ENCODE results near the gene FASN.
A peak's percentile ranks its signal among the peaks of the same experiment; 100 is the strongest.
"Not testable (repeated sequence)": the region's sequence is repeated elsewhere in the genome, so short reads cannot be mapped to it uniquely, and the experiment has no call there.

Gene FASN

DNA sequence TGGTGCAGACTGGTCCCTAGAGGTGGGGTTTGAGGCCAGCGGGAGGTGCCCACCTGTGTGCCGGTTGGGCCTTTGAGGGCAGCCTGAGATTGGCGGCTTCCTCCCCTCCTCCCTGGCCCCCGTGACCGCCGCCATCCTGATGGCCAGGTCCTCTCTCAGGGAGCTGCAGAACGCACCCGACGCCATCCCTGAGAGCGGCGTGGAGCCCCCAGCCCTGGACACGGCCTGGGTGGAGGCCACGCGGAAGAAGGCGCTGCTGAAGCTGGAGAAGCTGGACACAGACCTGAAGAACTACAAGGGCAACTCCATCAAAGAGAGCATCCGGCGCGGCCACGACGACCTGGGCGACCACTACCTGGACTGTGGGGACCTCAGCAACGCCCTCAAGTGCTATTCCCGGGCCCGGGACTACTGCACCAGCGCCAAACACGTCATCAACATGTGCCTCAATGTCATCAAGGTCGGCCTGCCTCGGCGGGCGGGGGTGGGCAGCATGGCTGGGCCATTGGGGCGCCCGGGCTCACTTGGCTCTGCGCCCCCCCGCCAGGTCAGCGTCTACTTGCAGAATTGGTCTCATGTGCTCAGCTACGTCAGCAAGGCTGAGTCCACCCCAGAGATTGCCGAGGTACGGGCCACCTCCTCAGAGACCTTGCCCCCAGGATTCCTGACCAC, 43.5 kb downstream of the FASN start:
- no peak for DNase-seq

DNA sequence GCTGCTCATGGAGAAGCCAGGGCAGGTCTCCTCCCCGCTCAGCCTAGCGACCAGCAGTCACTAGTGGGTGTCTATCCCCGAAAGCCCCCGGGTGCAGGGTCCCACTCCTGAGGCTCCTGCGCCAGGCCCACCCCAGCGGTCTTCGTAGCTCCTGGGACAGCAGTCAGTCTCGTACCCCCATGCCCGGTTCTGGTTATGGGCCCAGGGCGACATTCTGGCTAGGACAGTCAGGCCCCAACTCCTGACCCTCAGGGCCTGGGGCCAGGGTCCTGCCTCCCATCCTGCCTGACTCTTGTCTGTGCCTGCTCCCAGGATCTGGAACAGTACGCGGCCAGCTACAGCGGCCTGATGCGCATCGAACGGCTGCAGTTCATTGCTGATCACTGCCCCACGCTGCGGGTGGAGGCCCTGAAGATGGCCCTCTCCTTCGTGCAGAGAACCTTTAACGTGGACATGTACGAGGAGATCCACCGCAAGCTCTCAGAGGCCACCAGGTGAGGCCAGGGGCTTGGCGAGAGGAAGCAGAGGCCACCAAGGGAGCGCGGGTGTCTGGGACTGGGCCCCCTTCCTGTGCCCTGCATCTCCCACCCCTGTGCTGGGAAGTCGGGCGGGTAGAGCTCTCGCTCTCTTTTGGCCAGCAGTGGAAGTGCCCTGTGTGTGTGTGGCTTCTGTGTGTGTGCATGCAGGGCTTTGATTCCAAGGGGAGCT, 44.3 kb downstream of the FASN start:
- DNase-seq, result no peak

DNA sequence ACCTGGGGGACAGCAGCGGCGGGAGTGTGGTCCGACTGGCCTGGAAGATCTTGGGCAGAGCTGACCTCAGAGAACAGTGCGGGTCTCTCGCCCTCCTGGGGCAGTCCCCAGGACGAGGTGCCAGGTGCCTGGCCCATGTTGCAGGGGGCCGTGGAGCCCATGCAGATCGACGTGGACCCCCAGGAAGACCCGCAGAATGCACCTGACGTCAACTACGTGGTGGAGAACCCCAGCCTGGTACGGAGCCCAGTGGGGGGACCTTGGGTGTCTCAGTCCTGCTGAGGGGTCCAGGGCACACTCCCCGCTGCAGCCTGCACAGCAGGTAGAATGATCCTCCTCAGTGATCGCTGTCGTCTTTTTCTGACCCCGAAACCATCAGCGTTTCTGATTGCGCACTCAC, 44.9 kb downstream of the FASN start:
- no peak for DNase-seq

DNA sequence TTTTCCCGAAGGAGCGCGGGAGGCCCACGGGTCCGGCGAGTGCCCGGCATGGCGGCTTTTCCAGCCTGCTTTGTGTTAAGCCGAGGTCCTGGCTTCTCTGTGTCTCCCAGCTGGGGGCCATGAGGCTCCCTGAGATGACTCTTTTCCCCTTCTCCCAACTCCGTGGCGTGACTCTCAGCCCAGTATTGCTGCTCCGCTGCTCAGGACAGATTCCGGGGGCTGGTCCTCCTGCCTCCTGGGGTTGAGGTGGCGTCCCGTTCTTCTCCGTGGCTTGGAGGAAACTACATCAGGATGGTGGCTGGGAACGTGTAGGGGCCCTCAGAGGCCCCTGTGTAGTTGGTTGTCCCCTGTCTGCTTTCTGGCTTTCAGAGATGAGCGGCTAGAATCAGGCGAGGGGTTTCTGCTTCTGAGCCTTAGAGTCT, 45.4 kb downstream of the FASN start:
- DNase-seq, result no peak

DNA sequence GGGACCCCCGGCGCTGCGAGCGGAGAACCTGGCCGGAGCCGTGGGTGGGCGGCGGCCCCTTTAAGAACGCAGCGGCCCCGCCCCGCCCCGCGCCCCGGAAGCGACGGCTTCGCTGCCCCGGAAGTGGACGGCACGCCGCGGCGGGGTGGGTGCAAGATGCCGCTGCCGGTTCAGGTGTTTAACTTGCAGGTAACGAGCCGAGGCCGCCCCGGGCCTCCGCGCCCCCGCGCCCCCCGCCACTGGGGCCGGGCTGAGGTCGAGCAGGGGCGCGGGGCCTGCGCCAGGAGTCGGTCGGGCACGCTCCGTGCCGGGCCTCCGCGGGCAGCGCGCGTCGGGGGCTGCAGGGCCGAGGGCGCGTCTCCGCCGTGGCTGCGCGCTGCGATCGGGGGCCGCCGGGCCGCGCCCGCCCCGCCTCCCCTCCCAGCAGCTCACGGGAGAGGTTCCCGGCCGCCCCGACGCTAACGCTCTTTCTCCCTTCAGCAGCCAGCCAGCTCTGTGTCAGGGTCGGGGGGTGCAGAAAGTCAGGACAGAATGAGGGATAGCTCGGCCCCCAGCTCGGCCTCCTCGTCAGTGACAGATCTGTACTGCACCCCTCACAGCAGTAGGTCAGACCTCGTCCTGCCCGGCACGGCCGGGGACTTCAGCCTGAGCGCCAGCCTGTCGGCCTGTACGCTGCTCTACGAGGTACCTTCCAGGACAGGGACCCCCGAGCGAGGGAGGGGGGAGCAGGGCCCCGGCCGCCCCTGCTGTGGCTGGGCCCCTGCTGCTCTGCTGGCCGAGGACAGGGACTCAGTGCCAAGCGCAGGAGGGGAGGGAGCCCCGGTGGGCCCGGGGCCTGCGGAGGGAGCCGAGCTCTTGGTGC, 46.0 kb downstream of the FASN start, which contains the start of the genes GPS1 and RFNG:
GPS1 (plus strand) TSS at position 123 of the 862 bp plus-strand sequence; CDS start at position 157, 34 bp downstream.
RFNG (minus strand) TSS at position 36 of the 862 bp plus-strand sequence. CDS start 45 bp downstream, outside the sequence.
- DNase-seq, result peak; percentile 69

DNA sequence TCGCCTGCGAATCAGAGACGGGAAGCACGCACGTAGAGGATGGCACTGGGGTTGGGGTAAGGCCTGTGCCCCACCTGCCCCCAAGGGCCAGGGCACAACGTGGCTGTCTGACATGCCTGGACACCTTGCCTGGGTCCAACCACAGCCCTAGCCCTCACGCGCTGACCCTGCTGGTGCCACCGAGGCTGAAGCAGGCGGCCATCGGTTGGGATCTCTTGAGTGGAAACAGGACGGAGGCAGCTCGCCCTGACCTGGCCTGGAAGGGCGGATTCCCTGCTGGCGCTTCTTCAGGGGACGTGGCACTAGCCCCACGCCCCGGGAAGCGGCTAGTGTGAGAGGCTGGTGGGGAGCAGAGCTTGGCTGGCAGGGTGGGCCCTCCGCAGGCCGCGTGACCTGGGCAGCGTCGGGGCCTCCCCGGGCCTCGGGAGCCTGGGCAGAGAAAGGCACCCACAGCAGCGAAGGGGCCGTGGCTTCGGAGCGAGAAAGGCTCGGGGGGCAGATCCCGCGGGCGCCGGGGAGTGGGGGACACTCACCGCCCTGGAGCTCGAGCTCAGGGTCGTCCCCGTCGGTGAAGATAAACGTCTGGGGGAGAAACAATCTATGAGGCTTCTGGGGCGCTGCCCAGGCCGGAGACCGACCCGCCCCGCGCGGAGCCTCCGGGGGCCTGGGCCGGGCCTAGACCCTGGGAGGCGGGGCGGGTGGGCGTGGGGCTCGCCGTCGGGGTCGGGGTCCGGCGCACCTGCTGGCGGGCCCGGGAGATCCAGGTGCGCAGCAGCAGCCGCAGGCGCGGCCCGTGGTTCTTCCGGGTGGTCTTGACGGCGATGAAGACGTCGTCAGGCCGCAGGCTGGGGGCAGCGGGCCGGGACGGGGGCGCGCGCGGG, 47.0 kb downstream of the FASN start:
- no peak for DNase-seq

DNA sequence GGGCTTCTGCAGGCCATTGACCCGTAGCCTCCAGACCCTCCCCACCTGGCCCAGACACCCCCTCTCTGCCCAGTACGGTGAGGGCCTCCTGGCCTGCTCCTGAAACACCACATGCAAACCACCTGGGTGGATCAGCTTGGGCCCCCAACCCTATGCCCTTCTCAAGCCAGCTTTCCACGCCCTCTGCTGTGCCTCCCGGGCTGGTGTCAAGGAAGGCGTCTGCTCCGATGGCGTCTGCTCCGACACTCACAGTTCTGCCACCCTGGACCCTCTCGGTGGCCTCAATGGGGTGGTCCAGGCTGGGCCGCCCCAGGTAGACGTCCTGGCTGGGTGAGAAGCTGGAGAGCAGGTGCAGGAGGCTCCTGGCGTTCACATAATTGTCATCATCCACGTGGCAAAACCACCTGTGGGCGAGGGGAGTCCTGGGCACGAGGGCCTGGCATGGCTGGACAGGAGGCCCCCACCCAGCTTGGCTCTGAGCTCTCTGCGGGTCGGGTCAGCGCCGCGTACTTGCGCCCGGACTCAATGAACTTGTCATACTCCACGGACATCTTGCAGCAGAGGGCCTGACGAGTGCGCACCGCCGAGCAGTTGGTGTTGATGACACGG, 47.8 kb downstream of the FASN start:
- DNase-seq, result no peak

DNA sequence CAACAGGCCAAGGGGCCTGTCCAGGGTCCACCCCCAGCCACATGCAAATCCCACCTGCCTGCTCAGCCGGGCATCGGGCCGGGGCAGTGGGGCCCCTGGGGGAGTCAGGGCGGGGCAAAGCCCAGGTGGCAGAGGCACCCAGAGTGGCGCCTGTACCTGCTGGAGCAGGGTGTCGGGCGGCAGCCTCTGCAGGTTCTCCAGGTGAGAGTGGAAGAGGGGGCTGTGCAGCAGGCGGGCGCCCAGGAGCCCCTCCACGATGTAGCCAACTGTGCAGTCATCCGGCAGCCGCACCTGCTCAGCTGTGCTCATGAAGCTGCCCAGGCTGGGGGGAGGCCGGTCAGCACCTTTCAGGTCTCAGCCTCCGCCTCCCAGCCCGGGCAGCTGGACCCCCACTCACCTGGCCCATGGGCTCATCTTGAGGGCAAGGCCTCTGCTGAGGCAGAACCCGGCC, 48.5 kb downstream of the FASN start:
- no peak for DNase-seq

DNA sequence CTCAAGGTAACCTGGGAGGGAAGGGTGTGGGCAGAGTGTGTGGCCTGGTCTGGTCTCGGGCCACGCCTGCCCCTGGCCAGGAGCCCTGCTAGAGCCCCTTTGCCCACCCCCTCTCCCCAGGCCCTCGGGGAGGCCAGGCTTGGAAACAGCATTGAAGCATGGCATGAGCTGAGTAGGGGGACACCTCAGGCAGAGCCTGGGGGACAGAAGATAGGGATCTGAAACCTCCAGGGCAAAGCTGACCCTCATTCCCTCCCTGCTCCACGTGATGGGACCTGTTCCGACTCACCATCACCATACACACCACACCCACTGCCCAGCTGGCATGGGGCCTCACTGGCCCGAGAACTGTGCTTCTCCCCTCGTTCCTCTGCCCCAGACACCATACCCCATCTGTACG, 48.9 kb downstream of the FASN start:
- DNase-seq, result no peak

DNA sequence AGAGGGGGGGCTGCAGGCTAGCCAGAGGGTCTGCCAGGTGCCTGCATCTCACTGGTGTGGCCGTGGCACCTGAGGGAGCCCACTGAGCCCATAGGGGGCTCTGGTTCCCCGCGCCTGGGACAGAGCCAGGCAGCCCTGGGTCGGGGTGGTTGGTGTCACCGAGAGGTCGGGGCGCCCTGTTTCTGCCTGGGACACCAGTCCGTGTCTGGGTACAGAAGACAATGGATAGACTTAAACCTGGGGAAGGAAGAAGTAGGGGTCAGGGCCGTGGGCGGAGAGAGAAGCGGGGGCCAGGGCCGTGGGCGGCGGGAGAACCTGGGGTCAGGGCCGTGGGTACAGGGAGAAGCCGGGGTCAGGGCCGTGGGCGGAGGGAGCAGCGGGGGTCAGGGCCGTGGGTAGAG, 49.5 kb downstream of the FASN start:
- DNase-seq, result no peak

DNA sequence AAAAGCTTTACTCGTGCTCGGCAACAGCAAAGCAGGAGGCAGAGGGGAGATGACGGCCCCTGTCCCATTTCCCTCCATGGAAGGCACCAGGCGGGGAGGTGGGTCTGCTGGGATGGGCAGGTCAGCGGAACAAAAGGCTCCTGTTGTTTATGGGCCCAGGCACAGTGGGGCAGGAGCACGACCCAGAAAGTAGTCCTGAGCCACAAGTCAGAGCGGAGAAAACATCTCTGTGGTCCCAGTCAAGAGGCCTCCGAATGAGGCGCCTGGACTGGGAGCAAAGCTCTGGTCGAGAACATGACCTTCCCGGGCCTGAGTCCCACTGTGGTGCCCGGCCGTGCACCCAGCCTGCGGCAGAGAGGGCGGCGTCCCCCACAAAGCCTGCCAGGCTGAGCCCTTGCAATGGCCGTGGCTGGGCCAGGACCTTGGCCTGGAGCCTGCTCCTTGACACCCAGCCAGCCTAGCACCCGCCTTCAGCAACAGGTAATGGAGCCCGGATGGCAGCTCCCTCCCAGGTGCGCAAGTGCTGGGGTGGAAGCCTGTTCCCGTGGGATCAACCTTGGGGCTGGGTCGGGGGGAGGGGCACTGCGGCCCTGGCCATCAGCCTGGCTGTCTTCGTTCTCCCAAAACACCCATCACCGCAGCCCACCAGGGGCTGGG, 50.0 kb downstream of the FASN start:
- no peak for DNase-seq

DNA sequence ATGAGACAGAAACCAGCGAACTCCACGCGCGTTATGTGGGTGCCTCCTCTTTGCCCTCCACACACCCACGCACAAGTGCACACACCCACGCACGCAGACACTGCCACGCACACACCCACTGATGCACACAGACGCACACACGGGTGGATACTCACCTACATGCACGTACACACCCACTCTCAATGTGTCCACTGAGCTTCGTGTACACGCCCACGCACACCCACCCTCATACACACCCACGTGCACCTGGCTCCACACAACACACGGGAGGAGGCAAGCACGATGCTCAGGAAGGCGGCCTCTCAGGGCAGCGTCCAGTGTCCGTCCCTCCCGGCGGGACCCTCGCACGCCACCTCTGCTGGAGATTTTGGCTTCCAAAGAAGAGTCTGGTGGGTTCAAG, 50.7 kb downstream of the FASN start:
- no peak for DNase-seq

DNA sequence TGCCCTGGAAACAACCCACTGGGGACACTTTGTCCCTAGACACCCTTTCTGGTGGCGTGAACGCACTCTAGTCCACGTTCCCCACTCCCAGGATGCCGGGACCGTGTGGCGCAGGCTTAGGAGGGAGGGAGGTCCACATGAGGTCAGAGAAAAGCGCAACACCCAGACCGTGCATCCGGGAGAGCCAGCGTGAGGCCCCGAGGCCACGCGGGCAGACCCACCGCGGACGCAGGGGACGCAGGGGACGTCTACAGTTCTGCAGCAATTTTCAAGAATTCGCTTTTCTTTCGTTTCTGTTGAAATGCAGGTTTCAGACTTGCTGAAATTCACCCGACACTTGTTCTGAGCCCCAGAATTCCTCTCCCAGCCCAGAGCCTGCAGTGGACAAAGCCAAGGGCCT, 51.1 kb downstream of the FASN start:
- no peak for DNase-seq

DNA sequence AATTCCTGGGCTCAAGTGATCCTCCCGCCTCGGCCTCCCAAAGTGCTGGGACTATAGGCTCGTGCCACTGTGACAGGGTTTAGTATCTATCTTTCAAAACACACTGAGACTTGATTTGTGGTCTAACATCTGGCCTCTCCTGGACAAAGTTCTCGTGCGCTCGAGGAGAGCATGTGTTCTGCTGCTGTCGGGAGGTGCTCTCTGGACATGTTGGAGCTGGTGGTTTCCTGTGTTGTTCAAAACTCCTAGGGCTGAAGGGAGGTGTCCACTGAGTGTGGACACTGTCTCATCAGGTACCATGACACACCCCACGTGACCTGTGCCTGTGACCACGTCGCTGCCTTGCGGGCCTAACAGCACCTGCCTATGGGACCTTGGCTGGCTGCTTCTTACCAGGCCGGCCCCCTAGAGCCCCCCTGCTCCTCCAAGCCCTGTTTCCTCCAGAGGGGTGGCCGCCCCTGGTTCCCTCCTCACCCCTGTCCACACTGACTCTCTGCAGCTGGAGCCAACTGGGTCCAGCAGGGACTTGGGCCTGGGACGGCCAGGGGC, 52.0 kb downstream of the FASN start:
- DNase-seq, result no peak

DNA sequence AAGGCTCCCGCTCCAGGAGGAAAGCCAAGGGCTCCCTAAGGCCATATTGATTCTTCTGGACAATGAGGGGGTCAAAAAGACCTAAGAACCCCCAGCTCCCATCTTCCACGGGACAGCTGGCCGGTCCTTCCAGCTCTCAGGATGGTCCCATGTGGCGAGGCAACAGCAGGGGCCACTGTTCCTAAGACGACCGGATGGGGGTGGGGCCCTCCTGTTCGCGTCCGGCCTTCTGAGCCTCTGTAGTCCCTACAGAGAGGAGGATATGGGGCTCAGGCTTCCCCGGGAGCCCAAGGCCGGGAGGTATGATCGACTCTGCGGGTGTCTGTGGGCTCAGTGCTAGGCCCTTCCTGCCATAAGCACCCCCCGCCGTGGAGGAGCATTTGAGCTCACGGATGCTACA, 54.5 kb downstream of the FASN start:
- DNase-seq, result no peak

DNA sequence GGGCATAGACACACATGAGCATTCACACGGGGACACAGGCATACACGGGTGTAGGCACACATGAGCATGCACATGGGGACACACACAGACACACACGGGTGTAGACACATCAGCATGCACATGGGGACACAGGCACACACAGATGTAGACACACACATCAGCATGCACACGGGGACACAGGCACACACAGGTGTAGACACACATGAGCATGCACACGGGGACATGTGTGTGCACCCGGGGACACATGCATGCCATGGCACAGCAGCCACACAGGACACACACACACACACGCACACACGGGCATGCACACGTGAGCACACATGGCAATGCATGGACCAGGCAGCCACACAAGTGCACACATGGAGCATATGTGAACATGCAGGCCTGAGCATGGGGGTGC, 55.4 kb downstream of the FASN start:
- no peak for DNase-seq

DNA sequence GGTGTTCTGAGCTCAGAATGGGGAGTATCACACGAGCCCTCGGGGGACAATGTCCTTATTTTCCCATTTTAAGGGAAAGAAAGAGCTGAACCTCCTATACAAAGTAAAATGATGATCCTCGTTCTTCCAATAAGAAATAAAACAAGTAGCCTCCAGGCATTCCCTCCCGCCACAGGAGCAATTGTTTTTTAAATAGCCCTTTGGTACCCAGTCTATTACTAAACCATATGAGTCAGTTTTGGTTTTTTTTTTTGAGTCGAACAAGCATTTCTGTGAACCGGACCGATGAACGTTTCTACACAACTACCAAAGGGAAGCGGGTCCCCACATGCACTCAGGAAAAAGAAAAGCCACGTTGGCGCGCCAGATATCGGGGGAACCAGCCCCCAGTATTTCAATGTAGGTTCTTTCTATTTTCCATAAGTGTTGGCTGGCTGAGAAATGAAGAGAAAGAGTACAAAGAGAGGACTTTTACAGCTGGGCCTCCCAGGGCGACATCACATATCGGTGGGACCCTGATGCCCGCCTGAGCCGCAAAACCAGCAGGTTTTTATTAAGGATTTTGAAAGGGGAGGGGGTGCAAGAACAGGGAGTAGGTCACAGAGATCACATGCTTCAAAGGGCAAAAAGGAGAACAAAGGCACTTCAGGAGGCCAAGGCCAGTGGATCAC, 56.8 kb downstream of the FASN start:
- DNase-seq, result no peak

DNA sequence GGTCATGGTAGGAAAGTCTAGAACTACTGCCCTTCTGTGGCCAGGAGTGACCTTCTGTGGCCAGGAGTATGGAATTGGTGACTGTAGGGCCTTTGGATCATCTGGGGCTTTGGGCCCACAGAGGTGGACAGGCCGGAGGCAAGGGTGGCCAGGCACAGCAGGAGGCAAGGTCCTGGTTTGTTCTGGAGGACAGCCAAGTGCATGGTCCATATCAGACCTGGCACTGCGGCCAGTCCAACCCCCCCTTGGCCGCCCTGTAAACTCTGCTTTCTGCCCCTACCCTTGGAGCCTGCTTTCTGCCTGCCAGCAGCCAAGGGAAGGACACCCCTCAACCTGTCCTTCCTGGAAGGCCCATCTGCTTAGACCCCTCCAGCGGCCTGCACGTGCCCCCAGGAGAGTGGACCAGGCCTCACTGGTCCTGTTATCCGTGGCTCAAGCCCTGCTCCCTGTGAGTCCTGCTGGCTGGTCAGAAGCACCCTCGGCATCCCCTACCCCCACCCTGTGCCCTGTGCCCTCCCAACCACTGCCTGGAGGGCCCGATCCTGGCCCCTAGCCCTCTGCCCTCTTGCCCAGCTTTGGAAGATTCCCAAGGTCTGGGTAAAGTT, 58.2 kb downstream of the FASN start:
- DNase-seq, result no peak

DNA sequence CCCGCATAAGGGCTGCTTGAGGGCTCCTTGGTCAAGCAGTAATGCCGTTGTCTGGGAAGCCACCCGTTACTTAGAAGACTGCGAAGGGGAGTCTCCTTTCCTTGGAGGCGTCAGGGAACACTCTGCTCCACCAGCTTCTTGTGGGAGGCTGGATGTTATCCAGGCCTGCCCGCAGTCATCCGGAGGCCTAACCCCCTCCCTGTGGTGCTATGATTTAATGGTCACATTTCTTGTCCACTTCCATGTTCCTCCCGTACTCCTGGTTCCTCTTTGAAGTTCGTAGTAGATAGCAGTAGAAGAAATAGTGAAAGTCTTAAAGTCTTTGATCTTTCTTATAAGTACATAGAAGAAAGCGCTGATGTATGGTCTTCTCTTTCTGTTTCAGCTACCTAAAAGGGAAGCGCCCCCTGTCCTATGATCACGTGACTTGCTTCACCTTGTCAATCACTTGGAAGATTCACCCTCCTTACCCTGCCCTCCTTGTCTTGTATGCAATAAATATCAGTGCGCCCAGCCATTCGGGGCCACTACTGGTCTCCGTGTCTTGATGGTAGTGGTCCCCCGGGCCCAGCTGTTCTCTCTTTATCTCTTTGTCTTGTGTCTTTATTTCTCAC, 59.1 kb downstream of the FASN start:
- DNase-seq, result not testable (repeated sequence)

DNA sequence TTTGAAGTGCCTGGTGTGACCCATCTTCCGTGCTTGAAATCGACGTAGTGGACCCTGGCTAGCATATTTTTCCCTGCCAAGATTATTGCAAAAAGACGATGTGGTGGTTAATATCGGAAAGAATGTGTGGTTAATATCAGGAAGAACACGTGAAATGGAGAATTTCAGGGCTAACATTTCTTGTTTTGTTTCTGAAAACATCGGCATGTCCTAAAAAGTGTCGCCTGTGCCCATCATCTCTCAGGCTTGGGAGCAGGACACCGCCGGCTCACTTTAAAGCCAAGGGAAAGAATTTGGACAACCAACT, 60.2 kb downstream of the FASN start:
- no peak for DNase-seq
